CD4-positive, alpha-beta T cell treated with Interleukin-12 subunit alpha and Interleukin-12 subunit beta, for 1 hour (primary cell): ENCODE results near the gene IFIT2.
"Not testable (repeated sequence)": the region's sequence is repeated elsewhere in the genome, so short reads cannot be mapped to it uniquely, and the experiment has no call there.

Experiments
- DNase-seq: peaks from one replicate; pipeline ENCODE4 v3.0.0-alpha.2; 2020

IFIT2 gene

GRCh38 chr10:89301721-89302445, at the start of gene IFIT2:
TSS of gene IFIT2 (plus strand) at chr10:89302046. CDS start at chr10:89302124, 78 bp downstream.
- DNase-seq: peak; percentile 72

- no peak for DNase-seq
These were observed 49.6 kb upstream of the IFIT2 start for GRCh38 chr10:89252225-89252585.

GRCh38 chr10:89255091-89255579, 46.7 kb upstream of the IFIT2 start:
- not testable (repeated sequence) for DNase-seq

- DNase-seq: no peak
These were observed 46.1 kb upstream of the IFIT2 start for GRCh38 chr10:89255793-89256192.

- DNase-seq: no peak
These were observed 45.5 kb upstream of the IFIT2 start for GRCh38 chr10:89256340-89256739.

- DNase-seq: no peak
These were observed 44.9 kb upstream of the IFIT2 start for GRCh38 chr10:89256962-89257361.

- DNase-seq: no peak
These were observed 44.3 kb upstream of the IFIT2 start for GRCh38 chr10:89257581-89257980.

- no peak for DNase-seq
These were observed 43.0 kb upstream of the IFIT2 start for GRCh38 chr10:89258881-89259280.

- no peak for DNase-seq
These were observed 39.5 kb upstream of the IFIT2 start for GRCh38 chr10:89262086-89263051.

GRCh38 chr10:89263091-89263490, 38.8 kb upstream of the IFIT2 start:
- no peak for DNase-seq

GRCh38 chr10:89263531-89263930, 38.3 kb upstream of the IFIT2 start:
- DNase-seq: no peak

GRCh38 chr10:89266721-89267453, 35.0 kb upstream of the IFIT2 start:
- no peak for DNase-seq

- no peak for DNase-seq
These were observed 32.3 kb upstream of the IFIT2 start for GRCh38 chr10:89269433-89270152.

- DNase-seq: no peak
These were observed 31.7 kb upstream of the IFIT2 start for GRCh38 chr10:89270153-89270483.

- DNase-seq: no peak
These were observed 30.3 kb upstream of the IFIT2 start for GRCh38 chr10:89271532-89271931.

GRCh38 chr10:89273680-89274079, 28.2 kb upstream of the IFIT2 start:
- DNase-seq: no peak

- no peak for DNase-seq
These were observed 26.9 kb upstream of the IFIT2 start for GRCh38 chr10:89274928-89275327.

- no peak for DNase-seq
These were observed 26.5 kb upstream of the IFIT2 start for GRCh38 chr10:89275383-89275782.

GRCh38 chr10:89278034-89278535, 23.8 kb upstream of the IFIT2 start:
- DNase-seq: no peak

GRCh38 chr10:89278900-89279392, 22.9 kb upstream of the IFIT2 start:
- no peak for DNase-seq

GRCh38 chr10:89279421-89279869, 22.4 kb upstream of the IFIT2 start:
- no peak for DNase-seq

GRCh38 chr10:89280508-89280907, 21.3 kb upstream of the IFIT2 start:
- no peak for DNase-seq
